ENCODE measurements around the gene IFT122. TPM values are rescaled to one million over a fixed set of nuclear protein-coding genes. Genes with fewer than 3 reads are reported as not detected.

The IFT122 gene
- total and polyA plus RNA-seq, 2 experiments from 2014 or later, result 10.2 to 38.8 TPM

- H3K4me2 ChIP-seq, result peak overlapping the region; percentile 23; the same call in 1 of the 2 replicates
- no peak overlapping the region for H2AFZ ChIP-seq
Measured at GRCh38 chr3:129485721-129486663, 46.0 kb downstream of the IFT122 start.

More at GRCh38 chr3:129485721-129486663, 46.0 kb downstream of the IFT122 start:
- peak; percentile 48 for ATAC-seq
- DNase-seq (ENCODE audit: low spot score), result peak; percentile 56
- Mint-ChIP-seq H3K27me3 (ENCODE audit: insufficient read depth, low read depth, poor library complexity) (peaks cover 13% of the 10 kb centered on the region), H3K36me3 (ENCODE audit: low read depth) (no peaks in the 10 kb centered on the region; the same call in 1 of the 3 replicates), H3K4me3 (peak overlapping the region; percentile 11; the same call in 2 of the 3 replicates), H3K4me1 (peaks cover 64% of the 10 kb centered on the region), H3K27ac (peak overlapping the region; percentile 73), H3K9me3 (no peaks in the 10 kb centered on the region)
- TF ChIP-seq ZNF331 (CRISPR knock-in tag; IDR thresholded peaks at IDR 0.05; ENCODE audit: low read depth) (no peak), EZH2 (IDR thresholded peaks at IDR 0.05; ENCODE audit: low read depth, unreplicated experiment) (no peak), ZNF462 (CRISPR knock-in tag; IDR thresholded peaks at IDR 0.05) (no peak), CTCF (conservative IDR thresholded peaks at IDR 0.05; ENCODE audit: low read depth in 2 of 2) (no peak), POLR2AphosphoS5 (IDR thresholded peaks at IDR 0.05; ENCODE audit: low read depth) (no peak), ZNF114 (CRISPR knock-in tag; IDR thresholded peaks at IDR 0.05) (no peak), ETS1 (IDR thresholded peaks at IDR 0.05) (no peak), REST (IDR thresholded peaks at IDR 0.05; ENCODE audit: unreplicated experiment) (no peak), CREB1 (CRISPR knock-in tag; IDR thresholded peaks at IDR 0.05; ENCODE audit: low read depth) (no peak), JUNB (IDR thresholded peaks at IDR 0.05; ENCODE audit: unreplicated experiment) (no peak), NANOG (IDR thresholded peaks at IDR 0.05; ENCODE audit: borderline replicate concordance) (no peak), EZH2phosphoT487 (IDR thresholded peaks at IDR 0.05; ENCODE audit: unreplicated experiment) (no peak), STAT1 (IDR thresholded peaks at IDR 0.05; ENCODE audit: unreplicated experiment) (no peak)
- Histone ChIP-seq H3F3A (replicated peaks; ENCODE audit: low read depth) (no peaks in the 10 kb centered on the region), H3K4me1 (ENCODE audit: insufficient read depth) (peaks cover 14% of the 10 kb centered on the region), H3K27me3 (ENCODE audit: insufficient read depth) (no peaks in the 10 kb centered on the region), H3K27ac (ENCODE audit: low read depth) (peak overlapping the region; percentile 7; the same call in 1 of the 2 replicates), H3K4me3 (no peak overlapping the region), H3K79me2 (replicated peaks; ENCODE audit: insufficient read depth) (no peaks in the 10 kb centered on the region), H3K36me3 (ENCODE audit: insufficient read depth) (no peaks in the 10 kb centered on the region), H4K20me1 (replicated peaks; ENCODE audit: insufficient read depth) (no peaks in the 10 kb centered on the region), H3K9me2 (ENCODE audit: insufficient read depth) (no peaks in the 10 kb centered on the region)
